ENCODE measurements around the gene ATP1A2. TPM values are rescaled to one million over a fixed set of nuclear protein-coding genes. Genes with fewer than 3 reads are reported as not detected.

ATP1A2 gene
- total RNA-seq, 1 donor from 2014 or later, result 0.04 TPM

GRCh38 chr1:160186246-160186645 is 70.7 kb downstream of the ATP1A2 start:
- no peak for DNase-seq (ENCODE audit: low read depth)
- Histone ChIP-seq H3K27me3 (ENCODE audit: control insufficient read depth, insufficient read depth, low read length) (peaks cover 7% of the 10 kb centered on the region), H3K36me3 (ENCODE audit: control insufficient read depth, insufficient read depth, low read length) (no peaks in the 10 kb centered on the region), H3K4me3 (ENCODE audit: low read depth, low read length) (no peak overlapping the region)
- TF ChIP-seq, protein P1, sequence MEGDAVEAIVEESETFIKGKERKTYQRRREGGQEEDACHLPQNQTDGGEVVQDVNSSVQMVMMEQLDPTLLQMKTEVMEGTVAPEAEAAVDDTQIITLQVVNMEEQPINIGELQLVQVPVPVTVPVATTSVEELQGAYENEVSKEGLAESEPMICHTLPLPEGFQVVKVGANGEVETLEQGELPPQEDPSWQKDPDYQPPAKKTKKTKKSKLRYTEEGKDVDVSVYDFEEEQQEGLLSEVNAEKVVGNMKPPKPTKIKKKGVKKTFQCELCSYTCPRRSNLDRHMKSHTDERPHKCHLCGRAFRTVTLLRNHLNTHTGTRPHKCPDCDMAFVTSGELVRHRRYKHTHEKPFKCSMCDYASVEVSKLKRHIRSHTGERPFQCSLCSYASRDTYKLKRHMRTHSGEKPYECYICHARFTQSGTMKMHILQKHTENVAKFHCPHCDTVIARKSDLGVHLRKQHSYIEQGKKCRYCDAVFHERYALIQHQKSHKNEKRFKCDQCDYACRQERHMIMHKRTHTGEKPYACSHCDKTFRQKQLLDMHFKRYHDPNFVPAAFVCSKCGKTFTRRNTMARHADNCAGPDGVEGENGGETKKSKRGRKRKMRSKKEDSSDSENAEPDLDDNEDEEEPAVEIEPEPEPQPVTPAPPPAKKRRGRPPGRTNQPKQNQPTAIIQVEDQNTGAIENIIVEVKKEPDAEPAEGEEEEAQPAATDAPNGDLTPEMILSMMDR (IDR thresholded peaks at IDR 0.05; ENCODE audit: insufficient read depth, low read length, poor library complexity, severe bottlenecking), result no peak

DNA sequence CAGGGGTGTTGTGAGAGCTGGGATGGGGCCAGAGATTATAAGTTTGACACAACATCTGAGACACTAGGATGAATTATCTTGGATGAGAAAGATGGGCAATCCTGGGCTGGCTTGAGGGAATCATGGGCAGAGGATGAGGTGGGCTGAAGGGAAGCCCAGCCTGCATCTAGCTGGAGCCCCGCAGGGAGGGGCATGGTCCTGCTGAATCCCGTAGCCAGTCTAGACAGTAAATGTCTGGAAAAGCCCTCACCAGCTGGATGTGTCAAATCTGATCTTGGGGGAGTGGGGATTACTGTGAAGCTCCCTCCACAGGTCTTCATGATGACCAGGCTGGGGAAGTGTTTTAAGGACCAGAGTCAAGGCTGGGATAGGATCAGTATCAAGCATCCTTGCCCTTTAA is 71.2 kb downstream of the ATP1A2 start:
- no peaks in the 10 kb centered on the region for H3K36me3 ChIP-seq (ENCODE audit: control insufficient read depth, insufficient read depth, low read length)
- no peak for DNase-seq (ENCODE audit: low read depth)
- H3K4me3 ChIP-seq (ENCODE audit: low read depth, low read length), result no peak overlapping the region
- TF ChIP-seq, protein P1 (IDR thresholded peaks at IDR 0.05; ENCODE audit: insufficient read depth, low read length, poor library complexity, severe bottlenecking), result no peak
- H3K27me3 ChIP-seq (ENCODE audit: control insufficient read depth, insufficient read depth, low read length), result peaks cover 7% of the 10 kb centered on the region

- DNase-seq (ENCODE audit: low read depth), result no peak
- TF ChIP-seq, protein P1 (IDR thresholded peaks at IDR 0.05; ENCODE audit: insufficient read depth, low read length, poor library complexity, severe bottlenecking), result no peak
- H3K27me3 ChIP-seq (ENCODE audit: control insufficient read depth, insufficient read depth, low read length), result peaks cover 7% of the 10 kb centered on the region
- H3K4me3 ChIP-seq (ENCODE audit: low read depth, low read length), result no peak overlapping the region
- no peaks in the 10 kb centered on the region for H3K36me3 ChIP-seq (ENCODE audit: control insufficient read depth, insufficient read depth, low read length)
Measured at GRCh38 chr1:160187407-160187806, 71.8 kb downstream of the ATP1A2 start.

DNA sequence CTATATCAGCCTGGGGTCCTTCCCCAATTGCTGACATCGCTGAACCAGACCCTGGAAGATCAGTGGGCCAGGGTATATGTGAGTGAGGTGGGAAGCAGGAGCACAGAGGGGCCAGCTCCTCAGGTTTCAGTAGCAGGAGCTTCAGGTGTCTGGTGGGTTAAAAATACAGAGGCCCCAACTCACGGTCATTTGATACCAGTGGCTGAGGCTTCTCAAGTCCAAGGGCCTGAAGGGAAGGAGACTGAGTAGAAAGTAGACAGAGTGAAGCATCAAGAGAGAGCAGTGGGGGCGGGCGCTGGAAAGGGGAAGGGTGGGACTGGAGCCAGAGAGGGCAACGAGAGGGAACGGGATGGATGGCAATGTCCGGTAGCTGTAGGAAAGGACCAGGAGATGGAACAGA is 72.8 kb downstream of the ATP1A2 start:
- Histone ChIP-seq H3K27me3 (ENCODE audit: control insufficient read depth, insufficient read depth, low read length) (peaks cover 7% of the 10 kb centered on the region), H3K36me3 (ENCODE audit: control insufficient read depth, insufficient read depth, low read length) (no peaks in the 10 kb centered on the region), H3K4me3 (ENCODE audit: low read depth, low read length) (no peak overlapping the region)
- TF ChIP-seq, protein P1 (IDR thresholded peaks at IDR 0.05; ENCODE audit: insufficient read depth, low read length, poor library complexity, severe bottlenecking), result no peak
- DNase-seq (ENCODE audit: low read depth), result no peak

DNA sequence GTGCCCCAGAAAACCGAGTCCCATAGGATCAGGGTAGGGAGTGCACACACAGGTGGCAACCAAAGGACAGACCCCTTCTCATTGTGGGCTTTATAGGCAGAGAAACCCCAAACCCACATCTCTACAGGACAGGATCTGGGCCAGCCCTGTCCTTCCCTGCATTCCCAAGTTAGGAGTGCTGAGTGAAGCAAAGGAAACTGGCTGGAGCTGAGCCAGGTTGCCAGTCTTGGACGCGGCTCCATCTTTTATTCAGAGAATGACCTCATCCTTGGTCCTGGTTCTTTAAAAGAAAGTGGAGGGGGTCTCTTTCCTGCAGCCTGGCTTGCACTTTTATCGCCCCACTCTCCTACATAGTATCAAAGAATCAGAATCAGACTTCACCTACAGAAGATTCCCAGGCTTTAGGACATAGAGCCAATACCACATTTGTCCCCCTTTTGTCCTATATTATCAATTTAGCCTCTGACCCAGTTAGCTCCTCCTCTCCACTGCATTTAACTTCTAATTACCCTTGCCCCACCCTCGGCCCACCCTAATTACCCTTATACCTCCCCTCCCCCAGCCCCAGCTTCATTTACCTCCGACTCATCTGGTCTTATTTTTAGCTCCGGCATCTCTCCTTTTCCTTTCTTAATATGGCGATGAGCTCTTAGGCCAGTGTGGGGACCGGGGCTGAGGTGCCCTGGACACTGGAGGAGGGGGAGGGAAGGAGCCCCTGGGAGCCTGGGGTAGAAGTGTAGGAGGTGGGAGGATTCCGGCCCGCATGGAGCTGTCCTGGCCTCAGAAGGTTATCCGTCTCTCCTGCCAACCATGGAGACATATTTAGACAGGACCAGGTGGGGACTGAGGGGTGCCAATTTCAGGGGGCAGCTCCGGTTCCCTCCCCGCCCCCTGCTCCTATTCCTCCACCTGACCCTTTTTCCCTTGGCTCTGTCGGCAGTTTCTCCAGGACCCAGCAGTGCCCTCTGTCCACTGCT is 74.4 kb downstream of the ATP1A2 start, which contains the start of gene CASQ1:
Gene CASQ1 (plus strand): TSS at position 927 of the 977 bp plus-strand sequence. CDS start 177 bp downstream, outside the sequence.
- H3K27me3 ChIP-seq (ENCODE audit: control insufficient read depth, insufficient read depth, low read length), result peaks cover 11% of the 10 kb centered on the region
- TF ChIP-seq, protein P1 (IDR thresholded peaks at IDR 0.05; ENCODE audit: insufficient read depth, low read length, poor library complexity, severe bottlenecking), result no peak
- no peaks in the 10 kb centered on the region for H3K36me3 ChIP-seq (ENCODE audit: control insufficient read depth, insufficient read depth, low read length)
- no peak for DNase-seq (ENCODE audit: low read depth)
- H3K4me3 ChIP-seq (ENCODE audit: low read depth, low read length), result no peak within 1 kb of the TSS

All from kidney epithelial cell (primary cell).